ENCODE data around the gene GAL3ST3. TPM values are rescaled to one million over a fixed set of nuclear protein-coding genes. Genes with fewer than 3 reads are reported as not detected.

The GAL3ST3 gene
- total RNA-seq, 4 donors from 2014 or later: not detected

GRCh38 chr11:65992056-65992455, 56.9 kb downstream of the GAL3ST3 start:
- WGBS, 2 donors: 75 to 81% methylated on average over 5 of the region's 5 CpGs
- intact Hi-C loops (cut with DNase I; ENCODE audit: low total_unique reads): no loop called here
- no peak overlapping the region for H3K4me3 ChIP-seq (ENCODE audit: low read depth, poor library complexity, severe bottlenecking)
- DNase-seq (ENCODE audit: low spot score in 2 of 2): no peak
- TF ChIP-seq CTCF (IDR thresholded peaks at IDR 0.05): no peak
- no peak for TF ChIP-seq POLR2A (IDR thresholded peaks at IDR 0.05)

Other genes with a start within 250 kb of the GAL3ST3 start
- under 1 TPM; 0.21 to 0.99 (median 0.67) TPM for gene SNX32, start 215.2 kb downstream of the GAL3ST3 start, total RNA-seq
- 100 to 1,000 TPM; 417 to 706 (median 504) TPM for gene CFL1, start 191.0 kb downstream of the GAL3ST3 start, total RNA-seq
- 10 to 100 TPM; 29.3 to 38.1 (median 37.1) TPM for gene MUS81, start 188.7 kb downstream of the GAL3ST3 start, total RNA-seq
- 10 to 100 TPM; 12.0 to 29.8 (median 16.3) TPM for gene EFEMP2, start 176.4 kb downstream of the GAL3ST3 start, total RNA-seq
- gene CTSW, start 169.3 kb downstream of the GAL3ST3 start, total RNA-seq: under 1 TPM in 3 of 4 donors, not detected in 1; 0.29 to 0.55 (median 0.29) TPM
- gene FIBP, start 160.7 kb downstream of the GAL3ST3 start, total RNA-seq: 100 to 1,000 TPM in 2 of 4 donors, 10 to 100 TPM in 2; 69.4 to 103 (median 86.2) TPM
- 10 to 100 TPM; 44.9 to 61.0 (median 53.1) TPM for gene CCDC85B, start 158.5 kb downstream of the GAL3ST3 start, total RNA-seq
- 1 to 10 TPM; 2.4 to 7.5 (median 5.3) TPM for gene FOSL1, start 148.8 kb downstream of the GAL3ST3 start, total RNA-seq
- gene C11orf68, start 130.1 kb downstream of the GAL3ST3 start, total RNA-seq: 10 to 100 TPM; 21.2 to 32.8 (median 26.5) TPM
- gene DRAP1, start 129.7 kb downstream of the GAL3ST3 start, total RNA-seq: 100 to 1,000 TPM in 2 of 4 donors, 10 to 100 TPM in 2; 81.5 to 152 (median 107) TPM
- not detected for gene TSGA10IP, start 103.7 kb downstream of the GAL3ST3 start, total RNA-seq
- gene SART1, start 87.4 kb downstream of the GAL3ST3 start, total RNA-seq: 10 to 100 TPM; 35.0 to 73.5 (median 55.4) TPM
- gene EIF1AD, start 47.0 kb downstream of the GAL3ST3 start, total RNA-seq: 10 to 100 TPM; 48.3 to 66.0 (median 57.2) TPM
- gene BANF1, start 46.7 kb downstream of the GAL3ST3 start, total RNA-seq: 10 to 100 TPM; 29.3 to 41.0 (median 36.1) TPM
- 1,000 to 10,000 TPM in 3 of 4 donors, 100 to 1,000 TPM in 1; 734 to 2,600 (median 1,315) TPM for gene CST6, start 37.2 kb downstream of the GAL3ST3 start, total RNA-seq
- gene CATSPER1, start 22.7 kb downstream of the GAL3ST3 start, total RNA-seq: not detected
- 100 to 1,000 TPM in 3 of 4 donors, 10 to 100 TPM in 1; 94.3 to 160 (median 114) TPM for gene SF3B2, start 3.2 kb upstream of the GAL3ST3 start, total RNA-seq
- gene PACS1, start 21.1 kb upstream of the GAL3ST3 start, total RNA-seq: 10 to 100 TPM; 26.7 to 41.1 (median 32.4) TPM
- 10 to 100 TPM; 16.8 to 37.3 (median 23.0) TPM for gene KLC2, start 208.5 kb upstream of the GAL3ST3 start, total RNA-seq
- gene RAB1B, start 219.5 kb upstream of the GAL3ST3 start, total RNA-seq: 100 to 1,000 TPM; 118 to 143 (median 126) TPM
- 1 to 10 TPM in 1 of 4 donors, under 1 TPM in 1, not detected in 2; 0.42 to 3.2 TPM for gene CNIH2, start 229.0 kb upstream of the GAL3ST3 start, total RNA-seq
- gene YIF1A, start 240.0 kb upstream of the GAL3ST3 start, total RNA-seq: 10 to 100 TPM; 55.3 to 76.2 (median 74.1) TPM
- not detected for gene TMEM151A, start 242.7 kb upstream of the GAL3ST3 start, total RNA-seq